SH-SY5Y (cell line): ENCODE measurements around the gene CFAP53.

ENCODE experiments used
- GATA2 ChIP-seq: IDR thresholded peaks from 2 replicates; pipeline ENCODE4 v1.6.1; 2011; ENCODE audit warnings: mild to moderate bottlenecking, low read depth, low read length
- GATA3 ChIP-seq: IDR thresholded peaks from 2 replicates; pipeline ENCODE4 v1.6.1; 2011; ENCODE audit warnings: low read depth, mild to moderate bottlenecking, low read length, moderate library complexity

GRCh38 chr18:50209311-50209710 lies 57.0 kb downstream of the CFAP53 start:
- TF ChIP-seq GATA2 (no peak), GATA3 (no peak)
